K562 (cell line): Measurements from ENCODE around the gene PRDM2. TPM values are rescaled to one million over a fixed set of nuclear protein-coding genes. Genes with fewer than 3 reads are reported as not detected.

Experiments
- ATAC-seq: fragments of 200-7000 bp; cut with Tn5 transposase; 3 replicates; pipeline ENCODE4 v1.9.1; 2020; ENCODE audit warnings: moderate library complexity
- BruUV-seq: library from RNA; stranded (reverse); fragments of 400-500 nt; replicated peaks from 2 replicates; lab custom pipeline; 2021; lab: Mats Ljungman, UMichigan
- CTCF ChIA-PET: fragments of 300-600 bp; formaldehyde crosslinking; extraction: SDS; loops from one replicate; lab custom pipeline; 2021; ENCODE audit warnings: low intra/inter-chr PET ratio; lab: Yijun Ruan, JAX
- POLR2A ChIA-PET: fragments of 300-600, 350-650 bp; sonication (Branson Sonifier 250); formaldehyde crosslinking; extraction: SDS; loops from one replicate; lab custom pipeline; 2021; ENCODE audit warnings: antibody characterized with exemption, inconsistent platforms; lab: Yijun Ruan, JAX
- DNase-seq, 4 experiments: peaks; one replicate each; pipeline versions ENCODE4 v3.0.0 to v3.0.0-alpha.2; 2011 to 2018; ENCODE audit warnings: low spot score in 3 of 4, mixed read lengths in 3 of 4; ENCODE audit errors: extremely low read depth in 1 of 4
- FAIRE-seq: peaks from 2 replicates; lab custom pipeline; 2011; peaks lifted over from hg19 to GRCh38; lab: Jason Lieb, UNC
- H2AFZ ChIP-seq: 2 replicates; pipeline ENCODE4 v1.6.0; 2011; ENCODE audit warnings: low read depth, low read length, control low read depth, inconsistent platforms
- H3K27ac ChIP-seq: fragments of 200-600 bp; 3 replicates; pipeline ENCODE4 v1.8.0; 2011; ENCODE audit warnings: low read depth, mild to moderate bottlenecking, control low read depth, inconsistent platforms, low read length, moderate library complexity, mixed read lengths; ENCODE audit errors: extremely low read depth
- H3K27me3 ChIP-seq, 2 experiments: fragments of 300-600 bp in 1 of 2; 2 replicates in 1 of 2; 3 replicates in 1 of 2; pipeline versions ENCODE4 v1.6.0 to v1.8.0; 2011; ENCODE audit warnings: inconsistent platforms in 2 of 2, low read length in 2 of 2, mild to moderate bottlenecking in 1 of 2, mixed read lengths in 1 of 2, moderate library complexity in 1 of 2; ENCODE audit not compliant: control insufficient read depth in 2 of 2, insufficient read depth in 2 of 2
- H3K36me3 ChIP-seq: fragments of 300-600 bp; 3 replicates; pipeline ENCODE4 v1.8.0; 2011; ENCODE audit warnings: mild to moderate bottlenecking, low read length, inconsistent platforms; ENCODE audit not compliant: control insufficient read depth, insufficient read depth
- H3K4me1 ChIP-seq, 2 experiments: fragments of 200-600 bp in 1 of 2; replicated peaks in 1 of 2; 2 replicates in 1 of 2; 3 replicates in 1 of 2; pipeline versions ENCODE4 v1.5.1 to v1.8.0; 2011; ENCODE audit warnings: inconsistent platforms in 2 of 2, low read length in 2 of 2, mild to moderate bottlenecking in 1 of 2, mixed read lengths in 1 of 2, moderate library complexity in 1 of 2; ENCODE audit not compliant: control insufficient read depth in 2 of 2, insufficient read depth in 2 of 2
- H3K4me2 ChIP-seq: 2 replicates; pipeline ENCODE4 v1.6.1; 2011; ENCODE audit warnings: low read length, control low read depth, inconsistent platforms, mixed read lengths; ENCODE audit not compliant: insufficient read depth
- H3K4me3 ChIP-seq: fragments of 200-600 bp; sonication (generic), shearing (Covaris generic); 2 replicates; pipeline ENCODE4 v1.5.1; 2016; ENCODE audit warnings: control low read depth, inconsistent platforms
- H3K79me2 ChIP-seq: fragments of 200-600 bp; 3 replicates; pipeline ENCODE4 v1.8.0; 2011; ENCODE audit warnings: low read length, inconsistent platforms; ENCODE audit not compliant: control insufficient read depth, insufficient read depth
- H3K9ac ChIP-seq, 2 experiments: 2 replicates each; pipeline versions ENCODE4 v1.6.0 to v1.6.1; 2011; ENCODE audit warnings: low read depth in 2 of 2, low read length in 2 of 2, control low read depth in 1 of 2, inconsistent platforms in 1 of 2, mild to moderate bottlenecking in 1 of 2, mixed read lengths in 1 of 2; ENCODE audit not compliant: insufficient read depth in 1 of 2
- H3K9me1 ChIP-seq: one replicate; pipeline ENCODE4 v1.6.0; 2011; ENCODE audit warnings: inconsistent platforms, mild to moderate bottlenecking, low read length, moderate library complexity; ENCODE audit not compliant: control insufficient read depth, insufficient read depth
- H3K9me3 ChIP-seq: replicated peaks from 2 replicates; pipeline ENCODE4 v1.5.1; 2011; ENCODE audit warnings: low read depth, low read length, inconsistent platforms; ENCODE audit not compliant: control insufficient read depth, insufficient read depth
- H4K20me1 ChIP-seq: replicated peaks from 2 replicates; pipeline ENCODE4 v1.6.1; 2011; ENCODE audit warnings: low read length, inconsistent platforms, mixed read lengths; ENCODE audit not compliant: control insufficient read depth, insufficient read depth
- ZNF311 ChIP-seq: fragments of 250-450 bp; sonication (Bioruptor Pico); IDR thresholded peaks from 2 replicates; pipeline ENCODE4 v1.4.0; 2020; ENCODE audit warnings: mild to moderate bottlenecking, moderate library complexity
- WGBS: fragments of 100-300 bp; shearing (Covaris generic); methylation state at CpG from one replicate; pipeline ENCODE4 v1.1.6; 2016; ENCODE audit warnings: low coverage, mixed read lengths; ENCODE audit not compliant: insufficient coverage; ENCODE audit errors: missing lambda C conversion rate; 5-methylcytosine and 5-hydroxymethylcytosine counted together
- in situ Hi-C: fragments of 300-500 bp; cut with MboI; formaldehyde crosslinking; loops from 4 replicates; pipeline ENCODE4 v1.15.0; 2018; ENCODE audit warnings: inconsistent platforms, mixed read lengths
- intact Hi-C: fragments of 100-400 bp; cut with micrococcal nuclease; formaldehyde crosslinking; loops from 2 replicates; pipeline ENCODE4 v1.14.2; 2022
- polyA plus RNA-seq, 8 experiments: library from polyadenylated mRNA; depleted of rRNA in 4 of 8; stranded (reverse) in 5 of 8; unstranded in 3 of 8; fragments of >200 nt; fragmentation: Nextera tagmentation in 2 of 8; fragmentation: Illumina TruSeq in 1 of 8; extraction: Ambion mirVana in 2 of 8; extraction: Trizol in 1 of 8; gene quantifications; 2 replicates each; pipeline versions ENCODE4 v1.2.1 to v1.2.3, GENCODE V29; 2011 to 2014; ENCODE audit warnings: inconsistent platforms in 1 of 8, missing spikeins in 1 of 8
- total RNA-seq, 7 experiments: library from RNA; depleted of rRNA in 6 of 7; stranded (reverse); fragments of >200 nt in 6 of 7; fragmentation: Illumina TruSeq in 2 of 7; extraction: Trizol in 2 of 7; gene quantifications; 2 replicates each; pipeline versions ENCODE4 v1.2.1 to v1.2.3, GENCODE V29; 2011 to 2021; ENCODE audit warnings: low replicate concordance in 1 of 7
- TF ChIP-seq, protein P1 (sequence below): fragments of 450-650 bp; IDR thresholded peaks from 2 replicates; pipeline ENCODE4 v1.6.1; 2014; ENCODE audit warnings: low read depth, mild to moderate bottlenecking, moderate library complexity, borderline replicate concordance
- TF ChIP-seq, protein P2 (sequence below), 2 experiments: fragments of 450-650 bp in 1 of 2; sonication (generic) in 1 of 2; formaldehyde crosslinking in 1 of 2; IDR thresholded peaks; 2 replicates each; pipeline versions ENCODE4 v1.7.1 to v1.9.0; 2016 to 2022; ENCODE audit warnings: inconsistent platforms in 1 of 2, mild to moderate bottlenecking in 1 of 2, missing genetic modification reagents in 1 of 2

PRDM2 gene
- total and polyA plus RNA-seq, 9 of the 15 experiments (the other 6 are each of a cell fraction or from before 2014, with no cell fraction given) = 5.4 to 27.6 (median 12.5) TPM

DNA sequence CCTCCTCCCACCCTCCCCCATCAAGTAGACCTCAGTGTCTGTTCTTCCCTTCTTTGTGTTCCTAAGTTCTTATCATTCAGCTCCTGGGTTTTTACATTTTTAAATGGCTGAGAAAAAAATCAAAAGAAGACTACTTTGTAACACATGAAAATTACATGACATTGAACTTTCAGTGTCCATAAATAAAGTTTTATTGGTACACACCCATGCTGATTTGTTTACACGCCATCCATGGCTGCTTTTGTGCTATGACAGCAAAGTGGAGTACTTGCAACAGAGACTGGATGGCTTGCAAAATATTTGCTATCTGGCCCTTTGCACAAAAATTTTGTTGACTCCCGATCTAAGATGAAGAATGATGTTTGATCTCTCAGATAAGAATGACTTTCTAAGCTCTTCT is 171.4 kb downstream of the PRDM2 start:
- FAIRE-seq = no peak

More for the DNA sequence above, 171.4 kb downstream of the PRDM2 start:
- in situ Hi-C loops (no loop called here), intact Hi-C loops (no loop called here)
- no TSS peak for BruUV-seq
- Histone ChIP-seq H3K4me1 (peaks cover 4 to 8% of the 10 kb centered on the region in 2 experiments; a peak in 3 of 5 replicates), H3K27ac (no peak overlapping the region), H3K27me3 (peaks cover 4 to 21% of the 10 kb centered on the region in 2 experiments; a peak in 3 of 5 replicates), H4K20me1 (peaks cover 5% of the 10 kb centered on the region; the same call in 1 of the 2 replicates), H2AFZ (no peak overlapping the region), H3K79me2 (no peaks in the 10 kb centered on the region), H3K4me3 (no peak overlapping the region), H3K9me3 (no peaks in the 10 kb centered on the region), H3K4me2 (no peak overlapping the region), H3K9me1 (no peaks in the 10 kb centered on the region), H3K36me3 (no peaks in the 10 kb centered on the region), H3K9ac (no peak overlapping the region)
- TF ChIP-seq, protein P1, sequence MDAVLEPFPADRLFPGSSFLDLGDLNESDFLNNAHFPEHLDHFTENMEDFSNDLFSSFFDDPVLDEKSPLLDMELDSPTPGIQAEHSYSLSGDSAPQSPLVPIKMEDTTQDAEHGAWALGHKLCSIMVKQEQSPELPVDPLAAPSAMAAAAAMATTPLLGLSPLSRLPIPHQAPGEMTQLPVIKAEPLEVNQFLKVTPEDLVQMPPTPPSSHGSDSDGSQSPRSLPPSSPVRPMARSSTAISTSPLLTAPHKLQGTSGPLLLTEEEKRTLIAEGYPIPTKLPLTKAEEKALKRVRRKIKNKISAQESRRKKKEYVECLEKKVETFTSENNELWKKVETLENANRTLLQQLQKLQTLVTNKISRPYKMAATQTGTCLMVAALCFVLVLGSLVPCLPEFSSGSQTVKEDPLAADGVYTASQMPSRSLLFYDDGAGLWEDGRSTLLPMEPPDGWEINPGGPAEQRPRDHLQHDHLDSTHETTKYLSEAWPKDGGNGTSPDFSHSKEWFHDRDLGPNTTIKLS = no peak
- TF ChIP-seq ZNF311 (CRISPR knock-in tag) = no peak
- TF ChIP-seq, protein P2, sequence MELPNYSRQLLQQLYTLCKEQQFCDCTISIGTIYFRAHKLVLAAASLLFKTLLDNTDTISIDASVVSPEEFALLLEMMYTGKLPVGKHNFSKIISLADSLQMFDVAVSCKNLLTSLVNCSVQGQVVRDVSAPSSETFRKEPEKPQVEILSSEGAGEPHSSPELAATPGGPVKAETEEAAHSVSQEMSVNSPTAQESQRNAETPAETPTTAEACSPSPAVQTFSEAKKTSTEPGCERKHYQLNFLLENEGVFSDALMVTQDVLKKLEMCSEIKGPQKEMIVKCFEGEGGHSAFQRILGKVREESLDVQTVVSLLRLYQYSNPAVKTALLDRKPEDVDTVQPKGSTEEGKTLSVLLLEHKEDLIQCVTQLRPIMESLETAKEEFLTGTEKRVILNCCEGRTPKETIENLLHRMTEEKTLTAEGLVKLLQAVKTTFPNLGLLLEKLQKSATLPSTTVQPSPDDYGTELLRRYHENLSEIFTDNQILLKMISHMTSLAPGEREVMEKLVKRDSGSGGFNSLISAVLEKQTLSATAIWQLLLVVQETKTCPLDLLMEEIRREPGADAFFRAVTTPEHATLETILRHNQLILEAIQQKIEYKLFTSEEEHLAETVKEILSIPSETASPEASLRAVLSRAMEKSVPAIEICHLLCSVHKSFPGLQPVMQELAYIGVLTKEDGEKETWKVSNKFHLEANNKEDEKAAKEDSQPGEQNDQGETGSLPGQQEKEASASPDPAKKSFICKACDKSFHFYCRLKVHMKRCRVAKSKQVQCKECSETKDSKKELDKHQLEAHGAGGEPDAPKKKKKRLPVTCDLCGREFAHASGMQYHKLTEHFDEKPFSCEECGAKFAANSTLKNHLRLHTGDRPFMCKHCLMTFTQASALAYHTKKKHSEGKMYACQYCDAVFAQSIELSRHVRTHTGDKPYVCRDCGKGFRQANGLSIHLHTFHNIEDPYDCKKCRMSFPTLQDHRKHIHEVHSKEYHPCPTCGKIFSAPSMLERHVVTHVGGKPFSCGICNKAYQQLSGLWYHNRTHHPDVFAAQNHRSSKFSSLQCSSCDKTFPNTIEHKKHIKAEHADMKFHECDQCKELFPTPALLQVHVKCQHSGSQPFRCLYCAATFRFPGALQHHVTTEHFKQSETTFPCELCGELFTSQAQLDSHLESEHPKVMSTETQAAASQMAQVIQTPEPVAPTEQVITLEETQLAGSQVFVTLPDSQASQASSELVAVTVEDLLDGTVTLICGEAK (IDR thresholded peaks at IDR 0.05) = peak; percentile 68
- TF ChIP-seq, protein P2 (CRISPR knock-in tag; IDR thresholded peaks at IDR 0.05) = no peak
- DNase-seq (no peak), ATAC-seq (no peak)
- POLR2A ChIA-PET = interaction anchor here (0.7 kb wide), 1 partner anchor 87 kb away, joined by 3 read pairs; no protein-coding TSS in a partner anchor
- CTCF ChIA-PET = no interaction called here
- 4% methylated on average over 2 of the region's 2 CpGs for WGBS
